HG03575 (cell line): Measurements from ENCODE around the gene VKORC1.

Experiments
- ATAC-seq: cut with Tn5 transposase; IDR thresholded peaks from one replicate; pipeline ENCODE4 v1.9.1; 2021; ENCODE audit not compliant: unreplicated experiment, insufficient number of reproducible peaks, low FRiP score; ENCODE audit errors: extremely low read depth

The VKORC1 gene

DNA sequence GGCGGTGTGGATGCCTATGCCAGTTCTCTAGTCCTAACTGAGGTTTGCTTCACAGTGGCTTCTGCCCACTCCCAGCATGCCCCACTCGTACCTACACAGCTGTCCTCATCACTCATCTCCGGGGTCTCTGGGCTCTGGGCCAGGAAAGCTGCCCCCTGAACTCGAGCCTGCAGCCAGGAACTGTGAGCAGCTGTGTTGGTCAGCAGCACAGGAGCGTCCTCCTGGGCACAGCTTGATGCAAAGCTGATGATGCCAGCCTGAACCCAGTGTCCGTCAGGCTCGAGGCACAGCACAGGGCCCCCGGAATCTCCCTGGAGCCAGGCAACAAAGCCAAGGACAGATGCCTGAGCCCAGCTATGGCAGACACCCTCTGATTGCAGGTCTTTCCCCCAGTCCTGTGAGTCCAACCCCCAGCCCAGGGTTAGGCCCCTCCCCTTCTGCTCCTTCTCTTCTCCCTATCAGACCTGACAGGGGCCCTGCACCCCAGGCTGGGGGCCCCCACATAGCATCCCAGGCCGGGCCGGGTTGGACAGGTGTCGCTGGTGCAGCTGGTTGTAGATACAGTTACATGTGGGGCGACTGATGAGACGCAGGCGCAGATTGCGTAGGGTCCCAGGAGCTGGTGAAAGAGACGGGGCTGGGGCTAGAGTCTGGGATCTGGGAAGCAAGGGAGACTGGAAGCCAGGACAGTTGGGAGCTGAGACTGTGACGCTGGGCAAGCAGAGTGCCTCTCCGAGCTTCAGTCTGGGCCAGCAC, 8.5 kb downstream of the VKORC1 start:
- ATAC-seq: no peak

DNA sequence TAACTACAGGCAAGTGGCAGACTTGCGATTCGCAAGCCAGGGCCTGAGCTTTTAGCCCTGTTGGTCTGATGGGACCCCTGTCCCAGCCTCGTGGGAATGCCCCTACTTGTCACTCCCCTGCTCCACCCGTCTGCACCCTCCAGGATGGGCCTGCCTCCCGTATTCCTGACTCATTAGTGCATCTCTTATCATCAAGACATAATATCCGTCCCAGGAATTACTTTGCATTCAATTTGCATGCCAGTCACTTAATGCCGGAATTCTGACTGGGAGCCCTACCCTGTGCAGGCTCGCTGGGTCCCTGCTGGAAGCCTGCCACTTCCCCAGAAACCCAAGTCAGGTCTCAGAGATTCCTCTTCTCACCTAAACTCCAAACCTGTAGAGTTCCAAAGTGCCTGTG, 9.2 kb downstream of the VKORC1 start:
- no peak for ATAC-seq

DNA sequence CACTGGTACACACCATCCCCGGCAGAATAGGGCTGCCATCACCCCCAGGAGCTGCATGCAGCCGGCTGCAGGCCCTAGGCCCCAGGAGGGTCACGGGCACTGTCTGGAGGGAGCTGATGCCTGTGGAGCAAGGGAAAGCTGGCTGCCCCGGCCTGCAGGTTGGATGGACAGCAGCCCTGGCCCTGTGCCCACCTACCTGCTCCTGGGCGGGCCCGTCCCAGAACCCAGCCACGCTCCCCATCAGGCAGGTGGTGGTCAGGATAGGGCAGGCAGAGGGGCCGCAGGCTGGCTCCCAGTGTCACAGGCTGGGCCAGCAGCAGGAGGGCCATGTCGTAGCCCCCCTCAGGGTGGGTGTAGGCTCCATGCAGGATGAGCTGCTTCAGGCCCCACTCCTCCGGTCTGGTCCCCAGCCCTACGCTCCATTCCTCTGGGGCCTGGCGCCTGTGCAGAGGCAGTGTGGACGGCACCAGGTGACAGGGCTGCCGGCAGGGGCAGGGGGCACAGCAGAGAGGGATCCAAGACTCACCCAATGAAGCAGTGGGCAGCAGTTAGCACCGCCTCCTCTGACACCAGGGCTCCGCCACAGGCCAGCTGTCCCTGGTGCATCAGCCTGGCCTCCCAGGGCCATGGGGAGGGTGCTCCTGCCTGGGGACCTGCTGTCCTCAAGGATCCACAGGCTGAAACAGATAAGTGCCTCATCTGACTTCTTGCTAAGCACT, 9.9 kb downstream of the VKORC1 start:
- ATAC-seq: no peak

DNA sequence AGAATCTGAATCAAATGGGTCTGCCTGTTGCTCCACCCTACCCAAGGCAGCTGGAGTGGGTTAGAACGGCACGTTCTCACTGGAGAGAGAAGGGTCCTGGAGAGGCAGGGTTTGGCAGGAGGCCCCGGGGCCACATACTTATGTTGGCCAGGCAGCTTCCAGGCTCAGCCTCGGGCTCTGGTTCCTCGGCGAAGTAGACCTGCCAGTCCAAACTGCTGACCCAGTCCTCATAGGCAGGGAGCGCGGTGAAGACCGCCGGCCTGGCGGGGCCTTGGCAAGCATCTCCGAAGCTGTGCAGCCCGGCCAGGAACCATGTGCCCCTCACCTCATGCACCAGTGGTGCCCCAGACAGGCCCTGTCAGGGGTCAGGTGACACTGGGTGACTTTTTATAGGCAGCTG, 10.6 kb downstream of the VKORC1 start:
- ATAC-seq: no peak

DNA sequence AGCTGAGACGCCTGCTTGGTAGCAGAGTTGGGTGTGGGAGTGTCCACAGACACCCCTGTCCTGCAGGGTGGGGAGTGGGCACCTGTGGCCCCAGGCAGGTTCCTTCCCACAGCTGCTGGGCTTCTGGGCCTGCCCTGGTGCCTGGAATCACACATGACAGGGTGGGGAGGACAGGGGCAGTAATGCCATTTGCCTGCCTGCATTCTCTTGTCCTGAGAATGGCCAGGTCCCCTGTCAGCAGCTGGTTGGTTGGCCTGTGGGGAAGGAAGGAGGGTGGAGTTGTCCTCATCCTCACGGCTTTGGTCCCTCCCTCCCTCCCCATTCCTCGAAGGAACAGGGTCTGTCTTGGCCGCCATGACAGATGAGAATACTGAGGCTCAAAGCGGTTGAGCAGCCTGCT, 11.0 kb downstream of the VKORC1 start:
- no peak for ATAC-seq

DNA sequence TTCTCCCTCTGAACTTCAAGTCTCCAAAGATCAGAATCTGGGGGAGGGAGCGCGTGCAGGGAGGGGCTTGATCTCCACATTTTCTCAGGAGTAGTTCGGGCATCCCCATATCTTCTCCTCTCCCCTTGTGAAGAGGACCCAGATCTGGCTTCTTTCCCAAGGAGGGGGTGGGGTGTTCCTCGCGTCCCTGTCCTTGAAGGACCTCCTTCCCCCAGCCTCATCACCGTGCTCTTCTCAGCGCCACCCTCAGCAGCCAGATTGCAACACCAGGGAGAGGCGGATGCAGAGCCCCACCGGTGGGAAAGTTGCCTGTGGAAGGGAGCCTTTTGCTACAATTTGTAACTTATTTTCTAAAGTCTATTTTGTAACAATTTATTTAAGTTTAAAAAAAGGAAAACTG, 11.5 kb downstream of the VKORC1 start:
- ATAC-seq: no peak

DNA sequence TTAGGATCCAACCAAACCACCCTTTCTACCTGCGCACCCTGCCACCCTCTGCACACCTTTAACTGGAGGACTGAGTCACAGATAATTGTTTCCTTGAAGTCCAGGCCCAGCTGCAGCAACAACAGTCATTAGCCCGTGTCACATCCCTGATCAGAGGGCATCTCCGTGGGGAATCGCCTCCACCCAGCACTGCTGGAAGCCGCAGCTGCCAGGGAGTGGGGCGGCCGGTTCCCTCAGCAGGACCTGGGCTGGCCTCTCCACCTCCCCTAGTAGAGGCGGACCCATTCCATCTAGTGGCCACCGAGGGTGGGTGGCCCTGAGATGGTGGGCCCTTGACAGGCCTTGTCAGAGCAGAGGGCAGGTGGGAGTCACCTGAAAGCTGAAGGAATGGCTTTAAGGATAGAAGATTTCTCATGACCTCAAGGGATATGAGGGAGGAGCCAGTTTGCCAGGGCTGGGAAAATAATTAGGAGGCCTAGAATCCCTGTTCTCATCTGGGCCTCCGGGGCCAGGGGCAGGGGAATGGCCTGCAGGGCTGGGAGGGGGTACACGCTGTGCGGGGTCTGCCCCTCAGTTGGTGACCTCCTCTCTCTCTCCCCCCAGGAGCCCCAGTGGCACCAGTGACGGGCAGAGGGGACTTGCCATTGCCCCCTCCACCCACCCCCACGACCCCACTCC, 12.1 kb downstream of the VKORC1 start:
- no peak for ATAC-seq

DNA sequence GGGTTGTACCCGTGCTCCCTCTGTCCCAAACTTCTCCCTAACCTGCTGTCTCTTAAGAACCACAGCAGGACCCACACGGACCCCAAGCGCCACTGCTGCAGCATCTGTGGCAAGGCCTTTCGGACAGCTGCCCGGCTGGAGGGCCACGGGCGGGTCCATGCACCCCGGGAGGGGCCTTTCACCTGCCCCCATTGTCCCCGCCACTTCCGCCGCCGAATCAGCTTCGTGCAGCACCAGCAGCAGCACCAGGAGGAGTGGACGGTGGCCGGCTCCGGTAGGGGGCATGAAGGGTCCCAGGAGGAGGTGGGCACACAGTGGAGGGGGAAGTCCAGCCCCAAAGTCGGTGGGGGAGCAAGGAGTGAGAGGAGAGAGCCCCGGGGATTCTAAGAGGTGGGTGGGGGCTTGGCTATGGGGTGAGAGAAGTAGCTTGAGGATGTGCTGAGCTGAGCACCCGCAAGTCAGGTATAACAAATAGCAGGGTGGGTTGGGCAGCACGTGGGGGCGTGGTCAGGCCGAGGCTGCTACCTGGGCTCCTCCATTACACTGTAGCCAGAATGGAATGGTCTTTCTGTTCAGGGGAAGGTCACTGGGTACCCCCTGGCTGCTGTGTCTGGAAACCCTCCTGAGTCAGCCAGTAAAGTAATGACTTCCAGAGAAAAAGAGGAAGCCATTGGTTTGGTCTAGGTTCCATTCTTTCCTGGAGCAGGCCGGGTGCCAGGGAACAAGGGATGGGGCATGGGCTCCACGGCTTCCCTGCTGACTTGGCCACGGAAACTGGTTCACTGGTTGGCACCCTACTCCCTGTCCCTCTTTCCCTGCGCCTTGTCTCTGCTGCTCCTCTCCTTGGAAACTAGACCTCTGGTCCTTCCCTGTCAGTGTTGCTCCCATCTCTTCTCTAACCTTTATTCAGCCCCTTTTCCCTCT, 12.9 kb downstream of the VKORC1 start:
- no peak for ATAC-seq

DNA sequence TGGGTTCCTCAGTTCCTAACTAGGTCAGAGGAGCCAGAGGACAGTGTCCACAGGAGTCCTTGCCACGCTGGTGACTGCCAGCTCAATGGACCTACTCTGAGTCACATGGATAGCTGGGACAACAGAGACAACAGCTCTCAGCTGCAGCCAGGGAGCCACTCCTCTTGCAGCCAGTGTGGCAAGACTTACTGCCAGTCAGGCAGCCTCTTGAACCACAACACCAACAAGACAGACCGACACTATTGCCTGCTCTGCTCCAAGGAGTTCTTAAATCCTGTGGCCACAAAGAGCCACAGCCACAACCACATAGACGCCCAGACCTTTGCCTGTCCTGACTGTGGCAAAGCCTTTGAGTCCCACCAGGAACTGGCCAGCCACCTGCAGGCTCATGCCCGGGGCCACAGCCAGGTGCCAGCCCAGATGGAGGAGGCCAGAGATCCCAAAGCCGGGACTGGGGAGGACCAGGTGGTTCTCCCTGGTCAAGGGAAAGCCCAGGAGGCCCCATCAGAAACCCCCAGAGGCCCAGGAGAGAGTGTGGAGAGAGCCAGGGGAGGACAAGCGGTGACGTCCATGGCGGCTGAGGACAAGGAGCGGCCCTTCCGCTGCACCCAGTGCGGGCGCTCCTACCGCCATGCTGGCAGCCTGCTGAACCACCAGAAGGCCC, 13.7 kb downstream of the VKORC1 start:
- no peak for ATAC-seq

DNA sequence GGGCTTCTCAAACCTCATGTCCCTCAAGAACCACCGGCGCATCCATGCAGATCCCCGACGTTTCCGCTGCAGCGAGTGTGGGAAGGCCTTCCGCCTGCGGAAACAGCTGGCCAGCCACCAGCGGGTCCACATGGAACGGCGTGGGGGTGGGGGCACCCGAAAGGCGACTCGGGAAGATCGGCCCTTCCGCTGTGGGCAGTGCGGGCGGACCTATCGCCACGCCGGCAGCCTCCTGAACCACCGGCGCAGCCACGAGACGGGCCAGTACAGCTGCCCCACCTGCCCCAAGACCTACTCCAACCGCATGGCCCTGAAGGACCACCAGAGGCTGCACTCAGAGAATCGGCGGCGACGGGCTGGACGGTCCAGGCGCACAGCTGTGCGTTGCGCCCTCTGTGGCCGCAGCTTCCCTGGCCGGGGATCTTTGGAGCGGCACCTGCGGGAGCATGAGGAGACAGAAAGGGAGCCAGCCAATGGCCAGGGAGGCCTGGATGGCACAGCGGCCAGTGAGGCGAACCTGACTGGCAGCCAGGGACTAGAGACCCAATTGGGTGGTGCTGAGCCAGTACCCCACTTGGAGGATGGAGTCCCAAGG, 14.5 kb downstream of the VKORC1 start:
- no peak for ATAC-seq

DNA sequence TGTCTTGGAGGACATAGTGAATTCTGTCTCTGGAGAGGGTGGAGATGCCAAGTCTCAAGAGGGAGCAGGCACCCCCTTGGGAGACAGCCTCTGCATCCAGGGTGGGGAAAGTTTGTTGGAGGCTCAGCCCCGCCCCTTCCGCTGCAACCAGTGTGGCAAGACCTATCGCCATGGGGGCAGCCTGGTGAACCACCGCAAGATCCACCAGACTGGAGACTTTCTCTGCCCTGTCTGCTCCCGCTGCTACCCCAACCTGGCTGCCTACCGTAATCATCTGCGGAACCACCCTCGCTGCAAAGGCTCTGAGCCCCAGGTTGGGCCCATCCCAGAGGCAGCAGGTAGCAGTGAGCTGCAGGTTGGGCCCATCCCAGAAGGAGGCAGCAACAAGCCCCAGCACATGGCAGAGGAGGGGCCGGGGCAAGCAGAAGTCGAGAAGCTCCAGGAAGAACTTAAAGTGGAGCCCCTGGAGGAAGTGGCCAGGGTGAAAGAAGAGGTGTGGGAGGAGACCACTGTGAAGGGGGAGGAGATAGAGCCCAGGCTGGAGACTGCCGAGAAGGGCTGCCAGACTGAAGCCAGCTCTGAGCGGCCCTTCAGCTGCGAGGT, 15.2 kb downstream of the VKORC1 start:
- no peak for ATAC-seq

DNA sequence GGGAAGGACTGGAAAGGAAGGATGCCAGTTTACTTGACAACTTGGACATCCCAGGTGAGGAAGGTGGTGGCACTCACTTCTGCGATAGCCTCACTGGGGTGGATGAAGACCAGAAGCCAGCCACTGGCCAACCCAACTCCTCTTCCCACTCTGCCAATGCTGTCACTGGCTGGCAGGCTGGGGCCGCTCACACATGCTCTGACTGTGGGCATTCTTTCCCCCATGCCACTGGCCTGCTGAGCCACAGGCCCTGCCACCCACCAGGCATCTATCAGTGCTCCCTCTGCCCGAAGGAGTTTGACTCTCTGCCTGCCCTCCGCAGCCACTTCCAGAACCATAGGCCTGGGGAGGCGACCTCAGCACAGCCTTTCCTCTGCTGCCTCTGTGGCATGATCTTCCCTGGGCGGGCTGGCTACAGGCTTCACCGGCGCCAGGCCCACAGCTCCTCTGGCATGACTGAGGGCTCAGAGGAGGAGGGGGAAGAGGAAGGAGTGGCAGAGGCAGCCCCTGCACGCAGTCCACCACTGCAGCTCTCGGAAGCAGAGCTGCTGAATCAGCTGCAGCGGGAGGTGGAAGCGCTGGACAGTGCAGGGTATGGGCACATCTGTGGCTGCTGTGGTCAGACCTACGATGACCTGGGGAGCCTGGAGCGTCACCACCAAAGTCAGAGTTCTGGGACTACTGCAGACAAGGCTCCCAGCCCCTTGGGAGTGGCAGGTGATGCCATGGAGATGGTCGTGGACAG, 15.8 kb downstream of the VKORC1 start:
- ATAC-seq: no peak

DNA sequence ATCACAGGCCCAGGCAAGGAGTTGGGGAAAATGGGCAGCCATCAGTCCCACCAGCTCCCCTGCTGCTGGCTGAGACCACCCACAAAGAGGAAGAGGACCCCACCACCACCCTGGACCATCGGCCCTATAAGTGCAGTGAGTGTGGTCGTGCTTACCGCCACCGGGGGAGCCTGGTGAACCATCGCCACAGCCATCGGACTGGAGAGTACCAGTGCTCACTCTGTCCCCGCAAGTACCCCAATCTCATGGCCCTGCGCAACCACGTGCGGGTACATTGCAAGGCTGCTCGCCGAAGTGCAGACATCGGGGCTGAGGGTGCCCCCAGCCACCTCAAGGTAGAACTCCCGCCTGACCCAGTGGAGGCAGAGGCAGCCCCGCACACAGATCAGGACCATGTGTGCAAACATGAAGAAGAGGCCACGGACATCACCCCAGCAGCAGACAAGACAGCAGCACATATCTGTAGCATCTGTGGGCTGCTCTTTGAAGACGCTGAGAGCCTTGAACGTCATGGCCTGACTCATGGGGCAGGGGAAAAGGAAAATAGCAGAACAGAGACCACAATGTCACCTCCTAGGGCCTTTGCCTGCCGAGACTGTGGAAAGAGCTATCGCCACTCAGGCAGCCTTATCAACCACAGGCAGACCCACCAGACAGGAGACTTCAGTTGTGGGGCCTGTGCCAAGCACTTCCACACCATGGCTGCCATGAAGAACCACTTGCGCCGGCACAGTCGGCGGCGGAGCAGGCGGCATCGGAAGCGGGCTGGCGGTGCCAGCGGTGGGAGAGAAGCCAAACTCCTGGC, 16.8 kb downstream of the VKORC1 start:
- no peak for ATAC-seq

DNA sequence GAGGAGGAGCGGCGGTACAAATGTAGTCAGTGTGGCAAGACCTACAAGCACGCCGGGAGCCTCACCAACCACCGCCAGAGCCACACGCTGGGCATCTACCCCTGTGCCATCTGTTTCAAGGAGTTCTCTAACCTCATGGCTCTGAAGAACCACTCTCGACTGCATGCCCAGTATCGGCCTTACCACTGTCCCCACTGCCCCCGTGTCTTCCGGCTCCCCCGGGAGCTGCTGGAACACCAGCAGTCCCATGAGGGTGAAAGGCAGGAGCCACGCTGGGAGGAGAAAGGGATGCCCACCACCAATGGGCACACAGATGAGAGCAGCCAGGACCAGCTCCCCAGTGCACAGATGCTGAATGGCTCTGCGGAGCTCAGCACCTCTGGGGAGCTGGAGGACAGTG, 17.6 kb downstream of the VKORC1 start:
- ATAC-seq: no peak

DNA sequence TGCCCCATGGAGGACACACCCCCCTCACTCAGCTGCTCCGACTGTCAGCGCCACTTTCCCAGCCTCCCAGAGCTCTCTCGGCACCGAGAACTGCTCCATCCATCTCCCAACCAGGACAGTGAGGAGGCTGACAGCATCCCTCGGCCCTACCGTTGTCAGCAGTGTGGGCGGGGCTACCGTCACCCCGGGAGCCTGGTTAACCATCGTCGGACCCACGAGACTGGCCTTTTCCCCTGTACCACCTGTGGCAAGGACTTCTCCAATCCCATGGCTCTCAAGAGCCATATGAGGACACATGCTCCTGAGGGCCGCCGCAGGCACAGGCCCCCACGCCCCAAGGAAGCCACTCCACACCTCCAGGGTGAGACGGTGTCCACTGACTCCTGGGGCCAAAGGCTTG, 18.3 kb downstream of the VKORC1 start:
- no peak for ATAC-seq

DNA sequence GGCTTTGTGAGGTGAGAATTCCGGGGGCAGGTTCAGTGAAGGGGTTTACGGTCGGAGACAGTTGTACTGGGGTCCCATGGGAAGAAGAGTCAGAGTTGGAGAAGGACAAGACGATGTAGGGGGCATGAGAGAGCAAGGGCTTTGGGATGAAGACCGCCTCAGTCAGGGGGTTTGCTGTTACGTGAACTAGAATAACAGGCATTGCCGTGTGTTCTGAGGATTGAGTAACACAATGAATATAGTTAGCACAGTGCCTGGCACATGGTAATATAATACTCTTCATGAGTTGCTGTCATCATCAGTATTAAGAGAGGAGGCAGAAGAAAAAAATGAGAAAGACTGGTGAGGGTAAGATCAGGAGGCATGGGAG, 19.8 kb downstream of the VKORC1 start:
- no peak for ATAC-seq
